Hepatocyte (in vitro differentiated cells): ENCODE measurements around the gene FIBCD1.

Experiments
- CTCF ChIP-seq: fragments of 200-600 bp; sonication (generic); IDR thresholded peaks from 2 replicates; pipeline ENCODE4 v1.5.1; 2016; ENCODE audit warnings: antibody characterized with exemption, mild to moderate bottlenecking; ENCODE audit not compliant: poor library complexity
- EZH2 ChIP-seq: fragments of 200-600 bp; sonication (generic); IDR thresholded peaks from 2 replicates; pipeline ENCODE4 v1.6.1; 2016; ENCODE audit warnings: antibody characterized with exemption, mild to moderate bottlenecking, borderline replicate concordance
- EZH2phosphoT487 ChIP-seq: fragments of 200-600 bp; sonication (generic); IDR thresholded peaks from one replicate; pipeline ENCODE4 v1.6.1; 2018; ENCODE audit warnings: antibody characterized with exemption, mild to moderate bottlenecking, low read depth, moderate library complexity; ENCODE audit not compliant: unreplicated experiment, severe bottlenecking

- no peak for TF ChIP-seq CTCF
- TF ChIP-seq EZH2: no peak
- no peak for TF ChIP-seq EZH2phosphoT487
Measured at GRCh38 chr9:130981002-130981755, 42.1 kb upstream of the FIBCD1 start.
